Nephron progenitor cell (in vitro differentiated cells): ENCODE measurements around the gene TXNDC5.

ENCODE experiments used
- DNase-seq: peaks from one replicate; pipeline ENCODE4 v3.0.0; 2021
- H3K27ac Mint-ChIP-seq: 2 replicates; pipeline ENCODE4 v1.8.0; 2021; ENCODE audit warnings: mild to moderate bottlenecking, moderate library complexity, mixed read lengths
- H3K27me3 Mint-ChIP-seq: 2 replicates; pipeline ENCODE4 v1.8.0; 2021; ENCODE audit warnings: mild to moderate bottlenecking, low read depth, mixed read lengths; ENCODE audit not compliant: poor library complexity
- H3K36me3 Mint-ChIP-seq: 2 replicates; pipeline ENCODE4 v1.8.0; 2021; ENCODE audit warnings: low read depth, mixed read lengths
- H3K4me1 Mint-ChIP-seq: 2 replicates; pipeline ENCODE4 v1.8.0; 2021; ENCODE audit warnings: mixed read lengths
- H3K4me3 Mint-ChIP-seq: 2 replicates; pipeline ENCODE4 v1.8.0; 2021; ENCODE audit warnings: mild to moderate bottlenecking, moderate library complexity, mixed read lengths
- H3K9me3 Mint-ChIP-seq: 2 replicates; pipeline ENCODE4 v1.8.0; 2021; ENCODE audit warnings: mild to moderate bottlenecking, moderate library complexity, mixed read lengths
- TF ChIP-seq, protein P1 (sequence below): fragments of 200-600 bp; sonication (generic); IDR thresholded peaks from 2 replicates; pipeline ENCODE4 v1.5.0; 2021; ENCODE audit warnings: antibody characterized with exemption

Gene TXNDC5

DNA sequence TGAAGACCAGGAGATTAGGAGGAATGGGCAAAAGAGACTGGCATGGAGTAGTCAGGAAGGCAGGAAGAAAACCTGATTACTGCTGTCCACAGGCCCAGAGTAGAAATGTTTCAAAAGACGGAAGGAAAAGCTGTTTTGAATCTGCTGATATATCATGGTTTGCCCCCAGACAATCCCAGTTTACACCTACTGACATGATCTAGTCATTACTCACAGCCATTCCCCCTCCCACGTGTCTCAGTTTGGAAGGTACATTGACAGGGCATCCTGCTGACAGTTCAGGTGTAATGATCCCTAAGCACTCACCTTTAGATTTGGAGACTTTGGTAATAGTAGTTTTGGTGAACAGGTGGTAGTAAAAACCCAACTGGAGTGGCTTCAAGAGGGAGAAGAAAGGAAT, 9.8 kb upstream of the TXNDC5 start:
- Mint-ChIP-seq H3K27ac (no peak overlapping the region), H3K27me3 (peaks cover under 1% of the 10 kb centered on the region), H3K36me3 (peaks cover 14% of the 10 kb centered on the region), H3K4me1 (no peaks in the 10 kb centered on the region), H3K4me3 (no peak overlapping the region), H3K9me3 (peaks cover 19% of the 10 kb centered on the region)
- no peak for DNase-seq
- TF ChIP-seq, protein P1, sequence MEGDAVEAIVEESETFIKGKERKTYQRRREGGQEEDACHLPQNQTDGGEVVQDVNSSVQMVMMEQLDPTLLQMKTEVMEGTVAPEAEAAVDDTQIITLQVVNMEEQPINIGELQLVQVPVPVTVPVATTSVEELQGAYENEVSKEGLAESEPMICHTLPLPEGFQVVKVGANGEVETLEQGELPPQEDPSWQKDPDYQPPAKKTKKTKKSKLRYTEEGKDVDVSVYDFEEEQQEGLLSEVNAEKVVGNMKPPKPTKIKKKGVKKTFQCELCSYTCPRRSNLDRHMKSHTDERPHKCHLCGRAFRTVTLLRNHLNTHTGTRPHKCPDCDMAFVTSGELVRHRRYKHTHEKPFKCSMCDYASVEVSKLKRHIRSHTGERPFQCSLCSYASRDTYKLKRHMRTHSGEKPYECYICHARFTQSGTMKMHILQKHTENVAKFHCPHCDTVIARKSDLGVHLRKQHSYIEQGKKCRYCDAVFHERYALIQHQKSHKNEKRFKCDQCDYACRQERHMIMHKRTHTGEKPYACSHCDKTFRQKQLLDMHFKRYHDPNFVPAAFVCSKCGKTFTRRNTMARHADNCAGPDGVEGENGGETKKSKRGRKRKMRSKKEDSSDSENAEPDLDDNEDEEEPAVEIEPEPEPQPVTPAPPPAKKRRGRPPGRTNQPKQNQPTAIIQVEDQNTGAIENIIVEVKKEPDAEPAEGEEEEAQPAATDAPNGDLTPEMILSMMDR = no peak

DNA sequence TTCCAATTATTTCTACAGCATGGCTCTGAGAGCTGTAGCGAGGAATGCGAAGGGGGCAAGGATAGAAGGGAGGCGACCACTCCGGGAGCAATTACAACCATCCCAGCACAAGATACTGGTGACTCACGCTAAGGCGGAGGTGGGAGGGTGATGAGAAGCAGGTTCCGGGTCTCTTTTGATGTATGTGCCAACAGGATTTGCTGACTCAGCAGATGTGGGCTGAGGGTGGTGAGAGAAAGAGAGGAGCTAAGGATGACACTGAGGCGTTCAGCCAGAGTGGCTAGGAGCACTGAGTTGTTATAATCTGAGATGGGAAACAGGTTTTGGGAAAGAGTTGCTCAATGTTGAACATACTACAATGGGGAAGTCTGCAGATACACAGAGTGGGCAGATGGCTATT, 9.3 kb upstream of the TXNDC5 start:
- no peak overlapping the region for H3K4me3 Mint-ChIP-seq
- no peak for DNase-seq
- TF ChIP-seq, protein P1 = no peak
- H3K27me3 Mint-ChIP-seq = no peaks in the 10 kb centered on the region
- peaks cover 13% of the 10 kb centered on the region for H3K9me3 Mint-ChIP-seq
- no peaks in the 10 kb centered on the region for H3K4me1 Mint-ChIP-seq
- no peak overlapping the region for H3K27ac Mint-ChIP-seq
- peaks cover 8% of the 10 kb centered on the region for H3K36me3 Mint-ChIP-seq

DNA sequence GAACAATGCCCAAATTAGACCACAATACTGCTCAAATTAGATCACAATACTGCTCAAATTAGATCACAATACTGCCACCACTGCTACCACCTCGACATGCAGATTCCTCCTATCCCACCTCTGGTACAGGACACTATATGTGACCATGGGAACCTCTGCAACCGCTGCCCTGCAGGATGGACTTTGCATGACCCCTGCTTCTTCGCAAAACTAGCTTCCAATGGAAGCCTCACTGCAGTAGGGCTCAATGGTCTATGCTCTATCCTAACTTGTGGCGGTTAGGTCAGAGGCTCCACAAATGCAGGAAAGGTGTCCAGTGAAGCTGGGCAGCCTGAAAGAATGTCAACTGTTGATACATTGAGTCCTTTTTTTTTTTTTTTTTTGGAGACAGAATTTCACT, 7.8 kb upstream of the TXNDC5 start:
- TF ChIP-seq, protein P1 = no peak
- H3K9me3 Mint-ChIP-seq = no peaks in the 10 kb centered on the region
- no peaks in the 10 kb centered on the region for H3K27me3 Mint-ChIP-seq
- no peaks in the 10 kb centered on the region for H3K4me1 Mint-ChIP-seq
- H3K27ac Mint-ChIP-seq = no peak overlapping the region
- H3K4me3 Mint-ChIP-seq = no peak overlapping the region
- H3K36me3 Mint-ChIP-seq = no peaks in the 10 kb centered on the region
- no peak for DNase-seq

DNA sequence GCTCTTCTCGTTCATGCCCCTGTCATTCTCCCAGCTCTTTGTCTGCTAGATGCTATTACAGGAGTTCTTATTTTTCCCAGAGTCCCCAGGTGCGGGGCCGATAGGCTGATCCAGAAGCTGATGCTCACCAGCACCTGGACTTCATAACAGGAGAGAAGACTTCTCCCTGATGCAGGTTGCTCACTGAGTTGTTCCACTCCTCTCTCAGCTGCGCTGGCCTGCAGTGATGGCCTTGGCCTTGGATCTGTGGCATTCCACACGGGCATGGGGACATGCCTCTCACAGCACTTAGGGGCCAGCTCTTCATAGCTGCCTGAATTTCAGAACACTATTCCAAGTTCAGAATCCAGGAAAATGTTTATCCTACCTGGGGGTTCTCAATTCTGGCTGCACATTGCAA, 7.1 kb upstream of the TXNDC5 start:
- Mint-ChIP-seq H3K4me1 (no peaks in the 10 kb centered on the region), H3K4me3 (no peak overlapping the region), H3K9me3 (no peaks in the 10 kb centered on the region), H3K36me3 (no peaks in the 10 kb centered on the region), H3K27ac (no peak overlapping the region), H3K27me3 (no peaks in the 10 kb centered on the region)
- DNase-seq = no peak
- TF ChIP-seq, protein P1 = no peak

DNA sequence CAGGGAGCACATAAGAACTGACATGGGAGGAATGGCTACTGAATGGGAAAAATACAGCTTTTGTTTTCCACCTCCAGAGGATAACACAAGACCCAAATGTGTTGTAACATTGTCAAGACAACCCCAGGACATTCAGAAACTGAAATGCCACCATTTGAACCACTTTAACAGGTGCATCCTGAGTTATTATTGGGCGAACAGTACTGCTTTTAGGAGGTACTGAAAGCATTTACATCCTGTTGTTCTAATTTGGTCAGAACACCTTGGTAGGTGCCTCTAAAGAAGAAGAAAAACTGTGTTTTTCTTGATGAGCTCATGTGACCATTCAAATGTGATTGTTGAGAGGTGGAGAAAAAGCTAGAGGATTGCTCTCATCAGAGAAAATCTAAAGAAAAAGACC, 6.4 kb upstream of the TXNDC5 start:
- Mint-ChIP-seq H3K36me3 (no peaks in the 10 kb centered on the region), H3K4me3 (no peak overlapping the region), H3K27me3 (no peaks in the 10 kb centered on the region), H3K4me1 (no peaks in the 10 kb centered on the region), H3K9me3 (no peaks in the 10 kb centered on the region), H3K27ac (no peak overlapping the region)
- TF ChIP-seq, protein P1 = no peak
- no peak for DNase-seq

DNA sequence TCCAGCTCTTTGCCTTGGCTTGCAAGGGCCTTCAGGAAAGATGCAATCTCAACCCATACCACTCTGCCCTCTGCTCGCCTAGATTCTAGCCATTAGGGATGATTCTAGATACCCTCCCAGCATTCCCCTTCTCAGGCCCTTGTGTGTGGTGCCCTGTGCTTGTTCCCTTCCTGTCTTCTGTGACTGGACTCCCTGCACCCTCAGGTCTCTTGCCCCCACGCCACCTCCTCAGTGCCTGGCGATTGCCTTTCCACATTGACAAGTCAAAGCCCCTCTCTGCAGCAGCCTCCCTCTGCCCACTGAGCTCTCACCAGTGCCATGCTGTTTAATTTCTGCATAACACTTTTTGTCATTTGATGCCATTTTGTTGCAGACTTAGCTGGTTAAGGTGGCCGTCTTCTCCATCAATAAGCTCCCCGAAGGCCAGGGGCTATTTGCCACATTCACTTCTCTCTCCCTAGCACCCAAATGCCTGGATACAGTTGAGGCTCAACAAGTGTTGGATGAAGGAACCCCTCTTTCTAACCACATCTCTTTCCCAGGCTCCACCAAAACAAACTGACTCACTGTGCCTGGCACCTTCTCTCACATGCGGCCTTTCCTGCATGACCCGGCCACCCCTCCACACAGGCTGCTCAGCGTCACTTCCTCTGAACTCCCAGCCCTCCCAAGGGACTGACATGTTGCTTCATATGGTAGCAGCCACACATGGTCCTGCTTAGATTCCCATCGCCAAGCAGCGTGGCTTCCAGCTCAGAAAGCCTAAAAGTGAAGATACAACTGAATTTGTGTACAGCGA, 4.6 kb upstream of the TXNDC5 start:
- Mint-ChIP-seq H3K36me3 (no peaks in the 10 kb centered on the region), H3K4me1 (no peaks in the 10 kb centered on the region), H3K27me3 (no peaks in the 10 kb centered on the region), H3K9me3 (no peaks in the 10 kb centered on the region), H3K27ac (no peak overlapping the region), H3K4me3 (no peak overlapping the region)
- TF ChIP-seq, protein P1 = no peak
- no peak for DNase-seq
